GM21723 (cell line): ENCODE results near the gene AARSD1.
"Not testable (repeated sequence)": the region's sequence is repeated elsewhere in the genome, so short reads cannot be mapped to it uniquely, and the experiment has no call there.

ENCODE experiments used
- ATAC-seq: cut with Tn5 transposase; IDR thresholded peaks from one replicate; pipeline ENCODE4 v1.9.1; 2021; ENCODE audit warnings: mild to moderate bottlenecking, moderate library complexity; ENCODE audit not compliant: unreplicated experiment

AARSD1 gene

DNA sequence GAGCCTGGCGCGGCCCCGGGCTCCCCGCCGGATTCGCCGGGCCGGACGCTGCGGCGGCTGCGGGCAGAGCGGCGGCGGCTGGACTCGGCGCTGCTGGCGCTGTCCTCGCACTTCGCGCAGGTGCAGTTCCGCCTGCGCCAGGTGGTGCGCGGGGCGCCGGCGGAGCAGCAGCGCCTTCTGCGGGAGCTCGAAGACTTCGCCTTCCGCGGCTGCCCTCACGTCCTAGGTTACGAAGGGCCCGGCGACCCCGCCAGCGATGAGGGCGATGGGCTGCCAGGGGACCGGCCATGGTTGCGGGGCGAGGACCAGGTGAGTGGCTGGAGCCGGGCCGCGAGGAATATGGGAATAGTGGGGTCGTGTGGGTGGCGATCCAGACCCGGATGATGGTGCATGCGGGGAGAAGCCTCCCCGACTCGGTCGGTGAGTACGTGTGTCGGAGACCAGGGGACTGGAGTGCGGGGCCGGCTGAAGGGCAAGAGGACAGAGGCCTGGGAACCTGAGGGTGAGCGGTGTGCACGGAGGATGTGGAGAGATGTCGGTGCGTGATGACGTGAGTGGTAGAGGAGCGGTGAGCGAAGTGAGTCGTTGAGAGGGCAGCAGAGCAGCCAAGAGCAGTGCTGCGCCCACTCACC lies 16.6 kb upstream of the AARSD1 start:
- ATAC-seq: peak; percentile 43

DNA sequence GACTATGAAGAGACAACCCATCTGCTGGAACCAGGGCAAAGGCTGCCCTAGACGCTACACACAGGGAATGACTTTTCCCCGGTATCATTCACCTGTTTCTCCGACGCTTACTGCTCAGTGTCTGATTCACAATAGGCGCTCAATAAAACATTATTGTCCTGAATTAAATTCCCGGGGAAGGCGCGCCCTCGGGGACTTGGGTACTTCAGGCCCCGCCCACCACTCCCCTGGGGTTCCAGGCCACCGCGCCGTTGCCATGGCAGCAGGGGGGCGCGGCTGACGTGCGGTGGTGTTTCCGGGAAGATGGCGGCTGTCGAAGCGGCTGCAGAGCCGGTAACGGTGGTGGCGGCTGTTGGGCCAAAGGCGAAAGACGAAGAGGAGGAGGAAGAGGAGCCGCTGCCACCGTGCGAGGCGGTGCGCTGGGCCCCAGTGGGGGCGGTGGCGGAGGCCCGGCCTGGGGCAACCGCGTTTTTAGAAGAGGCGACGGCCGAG lies 16.1 kb upstream of the AARSD1 start, which contains the start of gene RUNDC1:
RUNDC1 (plus strand) TSS at position 292 of the 492 bp plus-strand sequence; CDS start at position 304, 12 bp downstream.
- ATAC-seq: peak; percentile 67

DNA sequence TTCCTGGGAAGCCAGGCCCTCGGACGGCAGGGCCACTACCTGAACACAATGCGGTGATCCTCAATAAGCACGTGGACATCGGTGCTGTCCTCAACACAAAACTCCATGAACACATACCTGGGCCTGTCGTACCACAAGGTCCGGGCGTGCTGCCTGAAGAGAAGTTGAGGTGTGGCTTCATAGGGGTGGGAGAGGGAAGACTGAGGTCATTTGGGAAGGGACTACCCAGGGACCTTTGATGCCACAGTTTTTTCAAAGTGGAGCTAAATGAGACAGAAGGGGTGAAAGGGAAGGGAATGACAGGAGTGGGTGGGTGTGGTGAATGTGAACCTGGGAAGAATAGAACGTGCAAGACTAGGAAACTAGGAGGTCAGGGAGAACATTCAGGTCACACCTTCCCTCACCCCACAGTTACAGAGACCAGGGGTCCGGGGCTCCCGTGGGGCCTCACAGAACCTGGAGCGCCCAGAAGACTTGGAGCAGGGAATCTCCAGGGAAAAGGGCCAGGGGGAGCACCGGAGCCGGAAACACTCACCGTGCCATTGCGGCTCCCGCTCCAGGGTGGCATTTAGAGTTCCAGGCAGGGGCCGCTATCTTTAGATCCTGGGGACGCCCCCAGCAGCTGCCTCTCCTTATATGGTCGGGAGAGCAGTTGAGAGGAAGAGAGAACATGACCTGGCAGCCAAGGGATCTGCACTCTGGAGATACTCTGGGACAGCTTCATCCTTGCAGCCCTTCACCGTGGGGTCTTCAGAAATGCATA lies 15.4 kb upstream of the AARSD1 start, which contains the start of gene PTGES3L:
PTGES3L (minus strand) TSS at position 570 of the 763 bp plus-strand sequence; CDS start at position 543, 27 bp downstream.
- peak; percentile 43 for ATAC-seq

DNA sequence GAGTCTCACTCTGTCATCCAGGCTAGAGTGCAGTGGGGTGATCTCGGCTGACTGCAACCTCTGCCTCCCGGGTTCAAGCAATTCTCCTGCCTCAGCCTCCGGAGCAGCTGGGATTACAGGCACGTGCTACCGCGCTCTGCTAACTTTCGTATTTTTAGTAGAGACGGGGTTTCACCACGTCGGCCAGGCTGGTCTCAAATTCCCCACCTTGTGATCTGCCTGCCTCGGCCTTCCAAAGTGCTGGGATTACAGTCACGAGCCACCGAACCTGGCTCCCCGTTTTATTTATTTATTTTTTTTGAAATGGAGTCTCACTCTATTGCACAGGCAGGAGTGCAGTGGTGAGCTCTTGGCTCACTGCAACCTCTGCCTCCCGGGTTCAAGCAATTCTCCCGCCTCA lies 11.4 kb upstream of the AARSD1 start:
- ATAC-seq: not testable (repeated sequence)

DNA sequence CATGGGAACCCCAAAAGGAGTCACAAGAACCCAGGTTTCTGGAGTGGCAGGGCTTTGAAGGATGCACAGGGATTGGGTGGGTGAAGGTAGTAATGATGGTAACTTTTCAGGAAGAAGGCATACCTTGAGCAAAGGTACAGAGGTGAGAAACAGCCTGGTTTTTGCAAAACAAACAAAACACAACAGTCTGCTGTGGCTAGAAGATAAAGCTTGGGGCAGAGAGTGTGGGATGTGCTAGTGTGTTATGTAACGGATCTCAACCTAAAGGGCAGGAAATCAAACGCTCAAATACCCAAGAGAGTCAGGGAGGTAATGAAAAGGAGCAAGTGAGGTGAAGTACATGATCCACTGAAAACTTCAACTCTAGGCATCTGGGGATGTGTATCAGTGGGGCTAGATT lies 11.0 kb upstream of the AARSD1 start:
- no peak for ATAC-seq

DNA sequence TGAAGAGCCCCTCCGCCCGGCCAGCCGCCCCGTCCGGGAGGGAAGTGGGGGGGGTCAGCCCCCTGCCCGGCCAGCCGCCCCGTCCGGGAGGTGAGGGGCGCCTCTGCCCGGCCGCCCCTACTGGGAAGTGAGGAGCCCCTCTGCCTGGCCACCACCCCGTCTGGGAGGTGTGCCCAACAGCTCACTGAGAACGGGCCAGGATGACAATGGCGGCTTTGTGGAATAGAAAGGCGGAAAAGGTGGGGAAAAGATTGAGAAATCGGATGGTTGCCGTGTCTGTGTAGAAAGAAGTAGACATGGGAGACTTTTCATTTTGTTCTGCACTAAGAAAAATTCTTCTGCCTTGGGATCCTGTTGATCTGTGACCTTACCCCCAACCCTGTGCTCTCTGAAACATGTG lies 9.1 kb upstream of the AARSD1 start:
- ATAC-seq: not testable (repeated sequence)

DNA sequence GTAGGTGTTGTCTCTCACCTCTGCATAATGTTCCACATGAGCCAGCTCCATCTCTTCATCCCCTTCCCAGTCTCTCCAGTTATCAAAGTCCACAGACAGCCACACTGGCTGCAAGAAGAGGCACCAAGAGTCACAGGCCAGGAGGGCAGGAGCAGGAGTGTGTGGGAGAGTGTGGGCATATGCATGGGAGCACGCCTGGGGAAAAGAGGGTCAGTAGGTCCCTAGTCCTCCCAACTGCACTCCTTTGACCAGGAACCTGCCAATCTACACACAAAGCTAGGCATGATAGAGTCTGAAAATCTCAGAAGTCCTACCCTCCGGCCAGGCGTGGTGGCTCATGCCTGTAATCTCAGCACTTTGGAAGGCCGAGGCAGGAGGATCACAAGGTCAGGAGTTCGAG lies 7.3 kb upstream of the AARSD1 start:
- ATAC-seq: no peak

DNA sequence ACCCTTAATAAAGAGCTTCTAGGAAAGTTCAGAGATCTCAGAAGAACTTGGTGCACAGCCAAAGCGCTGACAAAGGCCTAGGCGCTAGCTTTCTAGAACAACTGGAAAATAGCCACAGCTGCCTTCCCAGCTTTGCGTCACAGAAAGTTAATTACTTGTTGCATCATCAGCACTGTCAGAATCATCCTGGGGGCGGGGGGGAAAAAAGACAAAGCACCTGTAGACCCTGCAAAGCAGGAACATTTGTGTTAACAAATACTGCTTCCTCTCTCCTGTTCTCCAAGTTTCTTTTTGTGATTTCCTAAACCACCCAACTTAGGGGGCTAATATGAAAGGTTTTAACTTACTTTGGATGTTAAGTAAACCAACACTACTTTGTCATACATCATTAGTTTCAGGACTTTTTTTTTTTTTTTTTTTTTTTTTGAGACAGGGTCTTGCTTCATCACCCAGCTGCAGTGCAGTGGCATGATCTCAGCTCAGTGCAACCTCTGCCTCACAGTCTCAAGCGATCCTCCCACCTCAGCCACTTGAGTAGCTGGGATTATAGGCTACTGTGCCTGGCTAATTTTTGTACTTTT lies 4.8 kb upstream of the AARSD1 start:
- no peak for ATAC-seq

DNA sequence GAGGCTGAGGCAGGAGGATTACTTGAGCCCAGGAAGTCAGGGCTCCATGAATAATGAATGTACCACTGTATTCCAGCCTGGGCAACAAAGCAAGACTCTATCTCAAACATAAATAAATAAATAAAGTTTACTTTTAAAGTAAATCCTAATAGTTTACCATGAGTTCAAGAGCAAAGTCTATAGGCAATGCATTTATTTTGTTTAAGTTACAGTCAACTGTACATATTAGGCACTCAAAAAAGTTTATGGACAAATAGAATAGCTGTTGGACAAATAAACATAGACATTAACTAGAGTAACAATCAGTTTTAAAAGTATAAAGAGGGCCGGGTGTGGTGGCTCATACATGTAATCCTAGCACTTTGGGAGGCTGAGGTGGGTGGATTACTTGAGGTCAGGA lies 3.7 kb upstream of the AARSD1 start:
- ATAC-seq: no peak

DNA sequence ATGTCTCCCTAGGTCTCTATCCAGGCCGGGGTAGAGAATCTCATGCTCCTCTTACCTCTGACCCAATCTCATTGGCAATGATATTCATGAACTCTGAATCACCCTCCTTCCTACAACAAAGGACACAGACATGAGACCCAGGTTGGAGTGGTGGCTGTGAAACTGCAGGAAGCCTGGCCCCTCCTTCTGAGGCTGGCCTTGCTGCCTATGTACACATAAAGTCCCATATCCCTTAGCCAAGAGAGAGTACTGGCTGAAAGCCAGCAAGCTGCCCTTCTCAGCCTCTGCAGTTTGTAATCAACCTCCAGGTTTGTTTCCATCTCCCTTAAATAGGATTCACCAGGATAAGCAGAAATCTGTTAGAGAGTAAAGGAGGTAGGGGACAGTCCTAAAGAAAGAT lies 10.6 kb downstream of the AARSD1 start:
- no peak for ATAC-seq

DNA sequence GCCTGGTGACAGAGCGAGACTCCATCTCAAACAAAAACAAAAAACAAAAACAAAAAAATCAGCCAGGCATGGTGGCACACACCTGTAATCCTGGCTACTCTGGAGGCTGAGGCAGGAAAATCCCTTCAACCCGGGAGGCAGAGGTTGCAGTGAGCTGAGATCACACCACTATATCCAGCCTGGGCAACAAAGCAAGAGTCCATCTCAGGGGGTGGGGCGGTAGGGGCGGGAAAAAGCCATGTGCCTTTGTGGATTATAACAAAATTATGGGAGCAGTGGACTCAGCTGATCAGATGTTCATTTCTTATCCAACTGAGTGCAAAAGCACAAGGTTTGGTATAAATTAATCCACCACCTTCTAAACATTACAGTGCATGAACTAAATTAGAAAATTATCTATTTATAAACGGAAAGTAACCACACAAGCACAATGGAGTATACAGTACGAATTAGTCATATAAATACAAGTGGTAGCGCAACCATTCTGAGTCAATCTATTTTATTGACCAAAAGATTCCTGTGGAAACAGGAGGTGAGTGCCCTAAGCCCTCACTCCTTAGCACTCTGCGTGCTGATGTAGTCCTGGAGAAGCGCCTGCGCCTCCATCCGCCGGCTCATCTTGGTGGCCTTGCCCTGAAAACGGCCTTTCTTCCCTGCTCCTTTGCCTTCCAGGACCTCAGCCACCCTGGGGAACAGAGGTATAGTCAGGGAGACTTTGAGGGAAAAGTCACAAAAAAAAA lies 14.0 kb downstream of the AARSD1 start:
- ATAC-seq: no peak

DNA sequence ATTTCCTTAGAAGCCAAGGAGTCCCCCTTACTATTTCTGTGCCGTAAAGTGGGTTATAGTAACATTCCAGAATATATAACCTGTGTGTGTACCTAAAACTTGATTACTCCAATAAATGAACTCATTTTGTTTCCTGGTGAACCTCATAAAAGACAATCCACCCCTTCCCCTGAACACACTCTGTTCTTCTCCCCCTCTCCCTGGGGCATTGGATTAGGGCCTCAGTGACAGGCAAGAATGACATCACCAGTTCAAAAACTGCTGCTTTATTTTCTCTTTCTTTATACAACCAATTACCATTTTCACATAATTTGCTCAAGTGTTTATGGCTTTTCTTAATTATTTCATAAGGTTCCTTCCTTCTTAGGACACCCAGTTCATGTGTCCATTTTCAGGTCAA lies 17.4 kb downstream of the AARSD1 start:
- no peak for ATAC-seq

DNA sequence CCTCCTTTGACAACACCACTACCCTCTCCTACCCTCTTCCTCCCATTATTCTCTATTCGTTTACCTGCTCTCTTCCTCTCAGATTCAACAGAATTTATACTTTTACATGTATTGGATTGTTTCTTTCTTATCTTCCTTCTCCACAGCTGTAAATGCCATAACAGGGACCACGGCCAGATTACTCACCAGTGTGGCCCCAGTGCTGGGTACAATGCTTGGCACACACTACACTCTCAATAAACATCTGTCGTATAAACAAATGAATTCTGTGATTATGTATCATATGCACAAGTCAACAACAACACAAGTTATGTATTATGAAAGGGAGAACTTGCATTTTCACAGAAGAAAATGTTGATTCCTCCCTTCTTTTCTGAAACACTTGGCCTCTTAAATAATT lies 20.0 kb downstream of the AARSD1 start:
- no peak for ATAC-seq

DNA sequence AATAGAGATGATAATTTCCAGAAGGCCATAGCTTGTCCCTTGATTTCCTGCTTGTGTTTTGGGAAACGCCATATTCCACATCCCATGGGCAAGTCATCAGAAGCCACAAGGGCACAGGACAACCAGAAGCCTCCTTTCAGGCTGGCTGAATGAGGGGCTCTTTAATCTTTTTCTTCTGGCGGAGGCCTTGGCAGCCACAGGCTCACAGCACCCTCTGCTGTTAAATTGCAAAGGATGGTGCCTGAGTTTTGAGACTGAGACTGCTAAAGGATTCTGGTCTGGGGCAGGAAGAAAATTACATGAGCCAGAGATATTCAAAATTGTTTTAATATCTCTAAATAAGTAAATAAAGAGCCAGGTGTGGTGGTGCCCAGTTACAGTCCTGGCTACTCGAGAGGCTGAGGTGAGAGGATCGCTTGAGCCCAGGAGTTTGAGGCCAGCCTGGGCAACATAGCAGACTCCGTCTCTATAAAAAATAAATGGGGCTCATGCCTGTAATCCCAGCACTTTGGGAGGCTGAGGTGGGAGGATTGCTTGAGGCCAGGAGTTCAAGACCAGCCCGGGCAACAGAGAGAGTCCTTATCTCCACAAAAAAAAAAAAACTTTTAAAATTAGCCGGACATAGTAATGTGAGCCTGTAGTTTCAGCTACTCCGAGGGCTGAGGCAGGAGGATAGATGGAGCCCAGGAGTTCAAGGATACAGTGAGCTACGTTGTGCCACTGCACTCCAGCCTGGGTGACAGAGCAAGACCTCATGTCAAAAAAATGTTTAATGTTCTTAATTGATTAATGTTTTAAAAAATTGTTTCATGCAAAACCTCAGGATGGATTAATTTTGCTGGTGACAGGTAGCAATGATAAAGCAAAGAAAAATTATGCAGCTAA lies 26.3 kb downstream of the AARSD1 start:
- ATAC-seq: no peak

DNA sequence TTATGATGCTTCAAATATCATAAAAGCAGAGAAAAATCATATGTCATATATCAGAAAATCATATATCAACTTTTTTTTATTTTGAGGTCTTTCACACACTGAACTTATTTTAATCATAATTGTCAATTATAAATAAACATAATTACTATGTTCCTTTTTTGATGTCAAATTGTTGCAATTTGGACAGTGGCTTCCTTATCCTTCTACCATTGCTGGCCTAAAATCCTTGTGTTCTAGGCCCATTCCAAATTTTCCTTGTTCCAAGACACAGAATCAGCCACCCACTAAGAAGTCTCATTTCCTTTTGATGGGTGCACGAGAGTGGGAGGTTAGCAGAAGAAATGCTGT lies 34.8 kb downstream of the AARSD1 start:
- no peak for ATAC-seq

DNA sequence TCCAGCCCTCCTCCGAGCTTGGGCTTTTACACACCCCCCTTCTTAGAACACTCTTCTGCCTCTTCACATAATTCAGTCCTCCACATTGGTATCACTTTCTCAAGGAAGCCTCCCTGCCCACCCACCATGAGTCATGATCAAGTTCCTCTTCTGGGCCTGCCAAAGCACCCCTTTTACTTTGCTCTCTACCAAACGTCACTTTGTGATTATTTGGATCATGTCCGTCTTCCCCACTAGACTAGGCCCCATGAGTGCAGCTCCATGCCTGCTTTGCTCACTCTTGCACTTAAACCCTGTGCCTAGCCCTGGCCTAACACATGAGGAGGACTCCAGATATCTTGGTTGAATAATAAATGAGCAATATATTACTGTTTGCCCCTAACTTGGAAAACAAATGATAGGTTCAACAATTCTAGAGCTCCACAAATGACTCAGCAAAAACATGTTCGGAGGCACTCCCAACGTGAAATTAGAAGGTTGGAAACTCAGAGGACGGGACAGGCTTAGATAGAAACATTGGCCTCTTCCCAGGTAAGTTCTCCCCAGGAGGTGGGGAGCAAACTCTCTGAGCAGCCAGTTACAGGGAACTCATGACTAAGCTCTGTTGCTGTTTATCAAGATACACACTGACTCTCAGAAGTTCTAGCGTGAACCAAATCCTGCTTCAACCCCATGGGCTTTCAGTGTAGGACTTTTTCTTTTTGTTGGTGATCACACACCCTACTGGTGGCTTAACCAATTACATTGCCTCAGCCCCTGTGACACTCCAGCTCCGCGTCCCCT lies 35.3 kb downstream of the AARSD1 start:
- ATAC-seq: no peak

DNA sequence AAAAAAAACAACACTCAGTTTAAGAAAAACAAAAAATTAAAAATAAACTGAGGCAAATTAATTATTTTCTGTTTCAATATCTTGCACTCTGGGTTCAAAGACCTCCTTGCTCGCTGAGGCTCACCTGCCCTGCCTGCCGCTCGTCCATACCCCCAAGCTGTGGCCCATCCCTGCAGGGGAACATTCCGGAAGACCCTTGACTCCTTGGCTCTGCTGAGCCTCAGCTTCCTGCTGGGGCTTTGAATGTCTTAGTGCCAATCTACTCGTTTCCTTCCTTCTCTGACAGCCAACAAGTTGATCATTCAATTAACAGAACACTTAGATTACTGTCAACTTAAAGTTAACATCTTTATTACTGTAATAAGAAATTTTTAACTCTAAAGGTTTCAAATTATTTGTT lies 39.4 kb downstream of the AARSD1 start:
- no peak for ATAC-seq

DNA sequence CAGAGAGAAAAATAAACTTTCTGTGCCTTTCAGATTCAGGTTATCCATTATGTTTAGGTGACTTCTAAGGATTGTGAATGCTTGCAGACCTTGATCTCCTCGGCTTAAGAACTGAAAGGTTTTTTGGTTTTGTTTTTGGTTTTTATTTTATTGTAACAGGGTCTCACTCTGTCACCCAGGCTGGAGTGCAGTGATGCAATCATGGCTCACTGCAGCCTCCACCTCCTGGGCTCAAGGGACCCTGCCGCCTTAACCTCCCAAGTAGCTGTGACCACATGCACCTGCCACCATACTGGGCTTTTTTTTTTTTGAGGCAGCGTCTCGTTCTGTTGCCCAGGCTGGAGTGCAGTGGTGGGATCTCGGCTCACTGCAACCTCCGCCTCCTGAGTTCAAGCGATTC lies 40.8 kb downstream of the AARSD1 start:
- ATAC-seq: not testable (repeated sequence)

DNA sequence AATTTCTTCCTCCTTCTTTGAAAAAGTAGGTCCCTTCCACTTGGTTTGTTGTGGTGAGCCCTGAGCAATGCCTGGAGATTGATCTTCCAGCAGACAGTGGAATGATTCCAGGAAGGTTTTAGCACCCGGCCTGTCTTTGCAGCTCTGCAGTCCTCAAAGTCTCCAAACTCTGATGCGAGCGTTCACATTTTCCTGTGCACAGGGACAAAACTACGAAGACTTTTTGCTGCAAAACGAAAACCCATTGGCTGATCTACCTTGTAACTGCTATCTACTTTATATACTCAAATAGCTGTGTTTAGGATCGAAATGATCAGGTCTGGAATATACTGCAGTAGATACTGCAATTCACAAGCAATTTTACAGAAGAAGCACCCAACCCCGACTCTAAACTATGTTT lies 42.0 kb downstream of the AARSD1 start:
- no peak for ATAC-seq

DNA sequence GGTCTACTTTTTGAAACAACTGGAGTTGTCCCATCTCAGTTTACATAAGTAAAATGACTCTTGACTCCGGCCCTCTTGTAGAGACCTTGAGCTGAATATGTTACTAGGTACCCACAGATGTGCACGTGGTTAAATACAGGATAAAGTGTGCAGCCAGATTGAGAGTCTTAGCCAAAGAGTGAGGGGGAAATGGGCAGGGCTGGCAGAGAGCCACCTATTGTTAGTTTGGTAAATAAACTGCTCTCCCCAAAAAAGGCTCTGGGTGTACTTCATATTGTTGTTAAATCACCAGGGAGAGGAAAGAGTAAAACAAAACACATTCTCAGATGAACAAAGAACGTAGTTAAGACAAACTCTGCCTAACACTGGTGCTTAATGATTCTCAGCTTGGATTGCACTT lies 43.3 kb downstream of the AARSD1 start:
- no peak for ATAC-seq
